ENCODE results near the gene RABGAP1L.

- TF ChIP-seq POLR2A (IDR thresholded peaks at IDR 0.05; ENCODE audit: low read depth), result no peak
- TF ChIP-seq, protein P1, sequence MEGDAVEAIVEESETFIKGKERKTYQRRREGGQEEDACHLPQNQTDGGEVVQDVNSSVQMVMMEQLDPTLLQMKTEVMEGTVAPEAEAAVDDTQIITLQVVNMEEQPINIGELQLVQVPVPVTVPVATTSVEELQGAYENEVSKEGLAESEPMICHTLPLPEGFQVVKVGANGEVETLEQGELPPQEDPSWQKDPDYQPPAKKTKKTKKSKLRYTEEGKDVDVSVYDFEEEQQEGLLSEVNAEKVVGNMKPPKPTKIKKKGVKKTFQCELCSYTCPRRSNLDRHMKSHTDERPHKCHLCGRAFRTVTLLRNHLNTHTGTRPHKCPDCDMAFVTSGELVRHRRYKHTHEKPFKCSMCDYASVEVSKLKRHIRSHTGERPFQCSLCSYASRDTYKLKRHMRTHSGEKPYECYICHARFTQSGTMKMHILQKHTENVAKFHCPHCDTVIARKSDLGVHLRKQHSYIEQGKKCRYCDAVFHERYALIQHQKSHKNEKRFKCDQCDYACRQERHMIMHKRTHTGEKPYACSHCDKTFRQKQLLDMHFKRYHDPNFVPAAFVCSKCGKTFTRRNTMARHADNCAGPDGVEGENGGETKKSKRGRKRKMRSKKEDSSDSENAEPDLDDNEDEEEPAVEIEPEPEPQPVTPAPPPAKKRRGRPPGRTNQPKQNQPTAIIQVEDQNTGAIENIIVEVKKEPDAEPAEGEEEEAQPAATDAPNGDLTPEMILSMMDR (IDR thresholded peaks at IDR 0.05), result no peak
Observed at GRCh38 chr1:174871886-174872285, 712.6 kb downstream of the RABGAP1L start.
